ENCODE measurements around the gene RBMS3.

DNA sequence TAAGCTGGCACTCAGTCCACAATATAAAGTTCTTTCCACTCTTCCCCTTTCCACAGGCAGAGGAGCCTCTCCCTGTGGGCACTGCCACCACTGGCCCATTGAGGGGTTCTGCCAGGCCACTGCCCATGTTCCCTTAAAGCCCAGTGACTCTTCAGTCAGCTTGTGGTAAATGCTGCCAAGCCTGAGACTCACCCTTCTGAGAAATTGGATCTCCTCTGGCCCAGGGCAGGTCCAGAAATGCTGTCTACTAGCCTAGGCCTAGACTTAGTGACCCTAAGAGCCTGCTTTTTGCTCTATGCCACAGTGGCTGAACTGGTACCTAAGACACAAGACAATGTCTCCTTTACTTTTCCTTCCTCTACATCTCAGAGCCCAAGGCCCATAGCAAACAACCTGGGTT, 295.8 kb downstream of the RBMS3 start:
- TF ChIP-seq, protein P1, sequence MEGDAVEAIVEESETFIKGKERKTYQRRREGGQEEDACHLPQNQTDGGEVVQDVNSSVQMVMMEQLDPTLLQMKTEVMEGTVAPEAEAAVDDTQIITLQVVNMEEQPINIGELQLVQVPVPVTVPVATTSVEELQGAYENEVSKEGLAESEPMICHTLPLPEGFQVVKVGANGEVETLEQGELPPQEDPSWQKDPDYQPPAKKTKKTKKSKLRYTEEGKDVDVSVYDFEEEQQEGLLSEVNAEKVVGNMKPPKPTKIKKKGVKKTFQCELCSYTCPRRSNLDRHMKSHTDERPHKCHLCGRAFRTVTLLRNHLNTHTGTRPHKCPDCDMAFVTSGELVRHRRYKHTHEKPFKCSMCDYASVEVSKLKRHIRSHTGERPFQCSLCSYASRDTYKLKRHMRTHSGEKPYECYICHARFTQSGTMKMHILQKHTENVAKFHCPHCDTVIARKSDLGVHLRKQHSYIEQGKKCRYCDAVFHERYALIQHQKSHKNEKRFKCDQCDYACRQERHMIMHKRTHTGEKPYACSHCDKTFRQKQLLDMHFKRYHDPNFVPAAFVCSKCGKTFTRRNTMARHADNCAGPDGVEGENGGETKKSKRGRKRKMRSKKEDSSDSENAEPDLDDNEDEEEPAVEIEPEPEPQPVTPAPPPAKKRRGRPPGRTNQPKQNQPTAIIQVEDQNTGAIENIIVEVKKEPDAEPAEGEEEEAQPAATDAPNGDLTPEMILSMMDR (IDR thresholded peaks at IDR 0.05; ENCODE audit: control extremely low read depth in 1 of 3, insufficient read depth in 1 of 3, low read depth in 1 of 3, low read length in 3 of 3), result no peak
- TF ChIP-seq, protein P2, sequence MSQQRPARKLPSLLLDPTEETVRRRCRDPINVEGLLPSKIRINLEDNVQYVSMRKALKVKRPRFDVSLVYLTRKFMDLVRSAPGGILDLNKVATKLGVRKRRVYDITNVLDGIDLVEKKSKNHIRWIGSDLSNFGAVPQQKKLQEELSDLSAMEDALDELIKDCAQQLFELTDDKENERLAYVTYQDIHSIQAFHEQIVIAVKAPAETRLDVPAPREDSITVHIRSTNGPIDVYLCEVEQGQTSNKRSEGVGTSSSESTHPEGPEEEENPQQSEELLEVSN (IDR thresholded peaks at IDR 0.05), result no peak
- no peak for TF ChIP-seq CTBP2 (IDR thresholded peaks at IDR 0.05; ENCODE audit: borderline replicate concordance, insufficient read depth, insufficient read length, low read length)
- no peak for TF ChIP-seq CHD2 (IDR thresholded peaks at IDR 0.05; ENCODE audit: low read length)
- TF ChIP-seq SP1 (IDR thresholded peaks at IDR 0.05; ENCODE audit: low read depth, low read length), result no peak
- no peak for TF ChIP-seq TAF1 (IDR thresholded peaks at IDR 0.05; ENCODE audit: low read depth, low read length)
